Measurements from ENCODE around the gene ALDH1L1. TPM values are rescaled to one million over a fixed set of nuclear protein-coding genes. Genes with fewer than 3 reads are reported as not detected.

Gene ALDH1L1
- total and polyA plus RNA-seq, 2 of the 13 experiments (the other 11 are each of a cell fraction or from before 2014, with no cell fraction given), result 11.2 to 28.7 TPM

- DNase-seq (ENCODE audit: low spot score), result no peak
- intact Hi-C loops (cut with micrococcal nuclease; ENCODE audit: unreplicated experiment), result no loop called here
- Histone ChIP-seq H3K4me1 (ENCODE audit: insufficient read depth, low read length) (no peaks in the 10 kb centered on the region), H3K9ac (ENCODE audit: insufficient read depth, low read depth, low read length) (no peak overlapping the region), H2AFZ (ENCODE audit: low read length) (no peak overlapping the region), H3K9me3 (ENCODE audit: low read length) (peaks cover 13% of the 10 kb centered on the region; the same call in 1 of the 2 replicates), H3K79me2 (ENCODE audit: insufficient read depth, low read length) (no peaks in the 10 kb centered on the region), H3K27ac (ENCODE audit: extremely low read length, insufficient read depth, low read length) (no peak overlapping the region), H3K4me3 (replicated peaks in 1 of 3; ENCODE audit: insufficient read depth in 1 of 3, low read depth in 2 of 3, low read length in 3 of 3) (no peak overlapping the region), H3K4me2 (ENCODE audit: low read depth, low read length) (no peak overlapping the region), H3K27me3 (ENCODE audit: control insufficient read depth in 1 of 2, insufficient read depth in 2 of 2, low read length in 2 of 2) (no peaks in the 10 kb centered on the region; a peak in 1 of 5 replicates), H3K36me3 (replicated peaks in 1 of 2; ENCODE audit: control insufficient read depth in 1 of 2, insufficient read depth in 2 of 2, low read length in 2 of 2) (no peaks in the 10 kb centered on the region), H4K20me1 (ENCODE audit: insufficient read depth, low read length) (no peaks in the 10 kb centered on the region)
- CTCF ChIA-PET (ENCODE audit: low intra/inter-chr PET ratio, low total read pairs), result no interaction called here
- no peak for FAIRE-seq
- in situ Hi-C loops (cut with HindIII; ENCODE audit: extremely low pct_ligation_motif_present, low pct_unique_long_range_greater_than_20kb), result no loop called here
- POLR2A ChIA-PET, result no interaction called here
- no TSS peak for BruUV-seq (replicated peaks)
- no peak for ATAC-seq
- no peak for TF ChIP-seq ZNF253 (CRISPR knock-in tag; IDR thresholded peaks at IDR 0.05; ENCODE audit: borderline replicate concordance)
- TF ChIP-seq FOXC1 (CRISPR knock-in tag; IDR thresholded peaks at IDR 0.05; ENCODE audit: borderline replicate concordance), result no peak
- no peak for TF ChIP-seq ZNF296 (CRISPR knock-in tag; conservative IDR thresholded peaks at IDR 0.05)
- TF ChIP-seq ZSCAN31 (CRISPR knock-in tag; IDR thresholded peaks at IDR 0.05; ENCODE audit: low read depth), result no peak
- no peak for TF ChIP-seq SNAI1 (CRISPR knock-in tag; IDR thresholded peaks at IDR 0.05; ENCODE audit: borderline replicate concordance)
- TF ChIP-seq TEAD3 (CRISPR knock-in tag; optimal IDR thresholded peaks at IDR 0.05; ENCODE audit: borderline replicate concordance), result no peak
- no peak for TF ChIP-seq ZNF333 (CRISPR knock-in tag; IDR thresholded peaks at IDR 0.05; ENCODE audit: borderline replicate concordance)
- TF ChIP-seq NCOA1 (CRISPR knock-in tag; IDR thresholded peaks at IDR 0.05), result no peak
- TF ChIP-seq U2AF2 (IDR thresholded peaks at IDR 0.05; ENCODE audit: low read depth, low read length), result no peak
- TF ChIP-seq RBM22 (optimal IDR thresholded peaks at IDR 0.05; ENCODE audit: low read length), result no peak
- TF ChIP-seq MLXIP (CRISPR knock-in tag; IDR thresholded peaks at IDR 0.05; ENCODE audit: borderline replicate concordance), result no peak
Measured at GRCh38 chr3:126097801-126098200, 82.6 kb downstream of the ALDH1L1 start.

Measured in HepG2 (cell line).